Measurements from ENCODE around the gene UST.

GRCh38 chr6:148727104-148727503 is 19.7 kb upstream of the UST start:
- TF ChIP-seq BHLHE40 (IDR thresholded peaks at IDR 0.05; ENCODE audit: borderline replicate concordance) (no peak), HDGF (IDR thresholded peaks at IDR 0.05; ENCODE audit: borderline replicate concordance) (no peak), PKNOX1 (IDR thresholded peaks at IDR 0.05) (no peak), NFRKB (IDR thresholded peaks at IDR 0.05) (no peak), FOXK2 (IDR thresholded peaks at IDR 0.05) (no peak), LEF1 (IDR thresholded peaks at IDR 0.05; ENCODE audit: borderline replicate concordance) (no peak), SP1 (IDR thresholded peaks at IDR 0.05) (no peak), FOXM1 (IDR thresholded peaks at IDR 0.05; ENCODE audit: borderline replicate concordance) (no peak)
